GM23338 (cell line): ENCODE data around the gene HDAC1. TPM values are rescaled to one million over a fixed set of nuclear protein-coding genes. Genes with fewer than 3 reads are reported as not detected.
A peak's percentile ranks its signal among the peaks of the same experiment; 100 is the strongest.
"Not testable (repeated sequence)": the region's sequence is repeated elsewhere in the genome, so short reads cannot be mapped to it uniquely, and the experiment has no call there.

Experiments used
- ATAC-seq: fragments of 200-7000 bp; cut with Tn5 transposase; 3 replicates; pipeline ENCODE4 v1.9.1; 2020
- DNase-seq: peaks from one replicate; pipeline ENCODE4 v3.0.0-alpha.2; 2015; ENCODE audit warnings: low spot score
- H2AFZ ChIP-seq: fragments of 200-600 bp; sonication (generic); 2 replicates; pipeline ENCODE4 v1.8.0; 2016; ENCODE audit warnings: antibody characterized with exemption, mild to moderate bottlenecking, moderate library complexity
- H3F3A ChIP-seq: fragments of 200-600 bp; sonication (generic); replicated peaks from 2 replicates; pipeline ENCODE4 v1.8.0; 2017; ENCODE audit warnings: antibody characterized with exemption, mixed run types, low read depth
- H3K27ac ChIP-seq: fragments of 200-600 bp; sonication (generic); 2 replicates; pipeline ENCODE4 v1.6.1; 2016; ENCODE audit warnings: low read depth
- H3K27me3 ChIP-seq: fragments of 200-600 bp; sonication (generic); 2 replicates; pipeline ENCODE4 v1.8.0; 2016; ENCODE audit warnings: mild to moderate bottlenecking, mixed run types, moderate library complexity; ENCODE audit not compliant: insufficient read depth
- H3K36me3 ChIP-seq: fragments of 200-600 bp; sonication (generic); 2 replicates; pipeline ENCODE4 v1.8.0; 2016; ENCODE audit warnings: mild to moderate bottlenecking; ENCODE audit not compliant: insufficient read depth
- H3K4me1 ChIP-seq: fragments of 200-600 bp; sonication (generic); 2 replicates; pipeline ENCODE4 v1.8.0; 2016; ENCODE audit warnings: mild to moderate bottlenecking, moderate library complexity; ENCODE audit not compliant: insufficient read depth
- H3K4me2 ChIP-seq: fragments of 200-600 bp; sonication (generic); 2 replicates; pipeline ENCODE4 v1.7.1; 2017; ENCODE audit warnings: mixed run types
- H3K4me3 ChIP-seq: fragments of 200-600 bp; sonication (generic); 2 replicates; pipeline ENCODE4 v1.6.1; 2016; ENCODE audit warnings: mixed run types
- H3K79me2 ChIP-seq: fragments of 200-600 bp; sonication (generic); replicated peaks from 2 replicates; pipeline ENCODE4 v1.8.0; 2017; ENCODE audit warnings: mild to moderate bottlenecking; ENCODE audit not compliant: insufficient read depth
- H3K9me2 ChIP-seq: fragments of 200-600 bp; sonication (generic); 2 replicates; pipeline ENCODE4 v1.8.0; 2017; ENCODE audit not compliant: insufficient read depth
- H4K20me1 ChIP-seq: fragments of 200-600 bp; sonication (generic); replicated peaks from 2 replicates; pipeline ENCODE4 v1.8.0; 2017; ENCODE audit warnings: mild to moderate bottlenecking; ENCODE audit not compliant: insufficient read depth
- H3K27ac Mint-ChIP-seq: 2 replicates; pipeline ENCODE4 v1.8.0; 2020; ENCODE audit warnings: inconsistent platforms, mild to moderate bottlenecking, moderate library complexity, mixed read lengths
- H3K27me3 Mint-ChIP-seq: 3 replicates; pipeline ENCODE4 v1.8.0; 2022; ENCODE audit warnings: low read depth, mild to moderate bottlenecking, moderate library complexity, mixed read lengths, inconsistent platforms; ENCODE audit not compliant: insufficient read depth, poor library complexity
- H3K36me3 Mint-ChIP-seq: 3 replicates; pipeline ENCODE4 v1.8.0; 2021; ENCODE audit warnings: low read depth, mild to moderate bottlenecking, inconsistent platforms, moderate library complexity, mixed read lengths
- H3K4me1 Mint-ChIP-seq: 3 replicates; pipeline ENCODE4 v1.8.0; 2020; ENCODE audit warnings: mild to moderate bottlenecking, inconsistent platforms, mixed read lengths
- H3K4me3 Mint-ChIP-seq: 3 replicates; pipeline ENCODE4 v1.8.0; 2021; ENCODE audit warnings: moderate library complexity, mild to moderate bottlenecking, inconsistent platforms, mixed read lengths
- H3K9me3 Mint-ChIP-seq: 3 replicates; pipeline ENCODE4 v1.8.0; 2020; ENCODE audit warnings: moderate library complexity, mild to moderate bottlenecking, inconsistent platforms, mixed read lengths
- EZH2phosphoT487 ChIP-seq: fragments of 200-600 bp; sonication (generic); IDR thresholded peaks from one replicate; pipeline ENCODE4 v1.8.1; 2018; ENCODE audit warnings: antibody characterized with exemption; ENCODE audit not compliant: unreplicated experiment
- ZNF114 ChIP-seq: fragments of 250-450 bp; sonication (Bioruptor Pico); IDR thresholded peaks from 2 replicates; pipeline ENCODE4 v1.5.0; 2020; ENCODE audit warnings: mild to moderate bottlenecking, moderate library complexity
- polyA plus RNA-seq: library from polyadenylated mRNA; unstranded; fragments of >200 nt; fragmentation: Nextera tagmentation; extraction: Ambion mirVana; gene quantifications from 2 replicates; pipeline ENCODE4 v1.2.1, GENCODE V29; 2016
- total RNA-seq: library from RNA; depleted of rRNA; stranded (reverse); fragments of >200 nt; shearing (Covaris generic); gene quantifications from 2 replicates; pipeline ENCODE4 v1.2.3, GENCODE V29; 2014
- TF ChIP-seq, protein P1 (sequence below), 2 experiments: fragments of 200-600 bp in 1 of 2; sonication (generic) in 1 of 2; conservative IDR thresholded peaks; 2 replicates each; pipeline versions ENCODE4 v1.5.1 to v1.6.1; 2016 to 2017; ENCODE audit warnings: antibody characterized with exemption in 2 of 2, low read depth in 2 of 2, mild to moderate bottlenecking in 2 of 2, moderate library complexity in 1 of 2
- TF ChIP-seq, protein P2 (sequence below): IDR thresholded peaks from one replicate; pipeline ENCODE4 v1.6.1; 2018; ENCODE audit warnings: antibody characterized with exemption; ENCODE audit not compliant: unreplicated experiment
- TF ChIP-seq, protein P3 (sequence below): IDR thresholded peaks from 2 replicates; pipeline ENCODE4 v1.6.1; 2016; ENCODE audit warnings: antibody characterized with exemption

Gene HDAC1
- total and polyA plus RNA-seq, 2 experiments from 2014 or later: 82.6 to 104 TPM

DNA sequence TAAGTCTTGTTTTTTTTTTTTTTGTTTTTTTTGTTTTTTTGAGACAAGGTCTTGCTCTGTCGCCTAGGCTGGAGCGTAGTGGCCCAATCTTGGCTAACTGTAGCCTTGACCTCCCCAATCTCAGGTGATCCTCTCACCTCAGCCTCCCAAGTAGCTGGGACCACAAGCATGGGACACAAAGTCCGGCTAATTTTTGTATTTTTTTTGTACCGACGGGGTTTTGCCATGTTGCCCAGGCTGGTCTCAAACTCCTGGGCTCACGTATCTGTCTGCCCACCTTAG lies 34.7 kb upstream of the HDAC1 start:
- H3K27me3 ChIP-seq: no peaks in the 10 kb centered on the region
- no peak overlapping the region for H3K27ac ChIP-seq
- no peak overlapping the region for H3K4me2 ChIP-seq
- TF ChIP-seq, protein P1, sequence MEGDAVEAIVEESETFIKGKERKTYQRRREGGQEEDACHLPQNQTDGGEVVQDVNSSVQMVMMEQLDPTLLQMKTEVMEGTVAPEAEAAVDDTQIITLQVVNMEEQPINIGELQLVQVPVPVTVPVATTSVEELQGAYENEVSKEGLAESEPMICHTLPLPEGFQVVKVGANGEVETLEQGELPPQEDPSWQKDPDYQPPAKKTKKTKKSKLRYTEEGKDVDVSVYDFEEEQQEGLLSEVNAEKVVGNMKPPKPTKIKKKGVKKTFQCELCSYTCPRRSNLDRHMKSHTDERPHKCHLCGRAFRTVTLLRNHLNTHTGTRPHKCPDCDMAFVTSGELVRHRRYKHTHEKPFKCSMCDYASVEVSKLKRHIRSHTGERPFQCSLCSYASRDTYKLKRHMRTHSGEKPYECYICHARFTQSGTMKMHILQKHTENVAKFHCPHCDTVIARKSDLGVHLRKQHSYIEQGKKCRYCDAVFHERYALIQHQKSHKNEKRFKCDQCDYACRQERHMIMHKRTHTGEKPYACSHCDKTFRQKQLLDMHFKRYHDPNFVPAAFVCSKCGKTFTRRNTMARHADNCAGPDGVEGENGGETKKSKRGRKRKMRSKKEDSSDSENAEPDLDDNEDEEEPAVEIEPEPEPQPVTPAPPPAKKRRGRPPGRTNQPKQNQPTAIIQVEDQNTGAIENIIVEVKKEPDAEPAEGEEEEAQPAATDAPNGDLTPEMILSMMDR (conservative IDR thresholded peaks at IDR 0.05; ENCODE audit: low read depth in 2 of 2): no peak
- no peak for TF ChIP-seq EZH2phosphoT487
- 0 out of 2 replicates have a peak, but pooled peaks cover 3% of the 10 kb centered on the region for H4K20me1 ChIP-seq
- H3K4me3 ChIP-seq: no peak overlapping the region
- peaks cover 4% of the 10 kb centered on the region; the same call in 2 of the 3 replicates for H3K4me1 Mint-ChIP-seq
- 0 out of 2 replicates have a peak, but pooled peaks cover 2% of the 10 kb centered on the region for H3F3A ChIP-seq
- no peaks in the 10 kb centered on the region for H3K36me3 ChIP-seq
- H3K27me3 Mint-ChIP-seq: peaks cover 3% of the 10 kb centered on the region
- H3K36me3 Mint-ChIP-seq: no peaks in the 10 kb centered on the region
- no peaks in the 10 kb centered on the region for H3K4me1 ChIP-seq
- H3K9me2 ChIP-seq: no peaks in the 10 kb centered on the region
- H3K4me3 Mint-ChIP-seq: no peak overlapping the region
- ATAC-seq (no peak), DNase-seq (no peak)
- H2AFZ ChIP-seq: peak overlapping the region; percentile 66; the same call in 1 of the 2 replicates
- no peak overlapping the region for H3K27ac Mint-ChIP-seq
- no peaks in the 10 kb centered on the region for H3K79me2 ChIP-seq
- no peaks in the 10 kb centered on the region for H3K9me3 Mint-ChIP-seq

DNA sequence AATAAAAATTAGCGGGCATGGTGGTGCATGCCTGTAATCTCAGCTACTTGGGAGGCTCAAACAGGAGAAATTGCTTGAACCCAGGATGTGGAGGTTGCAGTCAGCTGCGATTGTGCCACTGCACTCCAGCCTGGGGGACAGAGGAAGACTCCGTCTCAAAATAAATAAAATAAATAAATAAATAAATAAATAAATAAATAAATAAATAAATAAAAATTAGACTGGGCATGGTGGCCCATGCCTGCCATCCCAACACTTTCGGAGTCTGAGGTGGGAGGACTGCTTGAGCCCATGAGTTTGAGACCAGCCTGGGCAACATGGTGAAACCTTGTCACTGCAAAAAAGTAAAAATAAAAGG lies 28.7 kb upstream of the HDAC1 start:
- not testable (repeated sequence) for H3K36me3 ChIP-seq, H3K4me3 Mint-ChIP-seq, H4K20me1 ChIP-seq, H3K9me2 ChIP-seq, H3K4me1 ChIP-seq, H3K27me3 Mint-ChIP-seq, H3K4me2 ChIP-seq, H3K79me2 ChIP-seq, ATAC-seq, H3F3A ChIP-seq, DNase-seq, H3K27ac Mint-ChIP-seq, H3K9me3 Mint-ChIP-seq, H3K4me3 ChIP-seq, H3K36me3 Mint-ChIP-seq, H3K27me3 ChIP-seq, H3K27ac ChIP-seq
- H3K4me1 Mint-ChIP-seq: peaks cover 13% of the 10 kb centered on the region
- H2AFZ ChIP-seq: peak overlapping the region; percentile 59; the same call in 1 of the 2 replicates

DNA sequence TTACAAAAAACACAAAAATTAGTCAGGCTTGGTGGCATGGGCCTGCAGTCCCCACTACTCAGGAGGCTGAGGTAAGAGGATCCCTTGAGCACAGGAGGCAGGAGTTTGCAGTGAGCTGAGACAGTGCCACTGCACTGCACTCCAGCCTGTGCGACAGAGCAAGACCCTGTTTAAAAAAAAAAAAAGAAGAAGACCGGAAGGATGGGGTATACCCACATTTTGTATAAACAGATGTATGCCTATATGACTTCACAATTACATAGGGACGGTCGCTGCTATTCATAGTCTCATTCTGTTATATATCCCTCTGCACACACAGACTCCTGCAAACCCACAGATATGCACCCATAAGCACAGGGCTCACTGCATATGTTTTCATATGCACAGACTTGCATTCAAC lies 28.1 kb upstream of the HDAC1 start:
- Histone ChIP-seq H3K4me3 (no peak overlapping the region), H3K27ac (no peak overlapping the region), H3K9me2 (no peaks in the 10 kb centered on the region), H4K20me1 (no peaks in the 10 kb centered on the region), H3K36me3 (no peaks in the 10 kb centered on the region), H3F3A (0 out of 2 replicates have a peak, but pooled peaks cover 6% of the 10 kb centered on the region), H2AFZ (peak overlapping the region; percentile 44; the same call in 1 of the 2 replicates), H3K27me3 (no peaks in the 10 kb centered on the region), H3K4me1 (no peaks in the 10 kb centered on the region), H3K4me2 (no peak overlapping the region), H3K79me2 (no peaks in the 10 kb centered on the region)
- H3K4me1 Mint-ChIP-seq: peaks cover 13% of the 10 kb centered on the region
- no peaks in the 10 kb centered on the region for H3K36me3 Mint-ChIP-seq
- DNase-seq (no peak), ATAC-seq (no peak)
- peaks cover 7% of the 10 kb centered on the region for H3K27me3 Mint-ChIP-seq
- H3K9me3 Mint-ChIP-seq: no peaks in the 10 kb centered on the region
- no peak overlapping the region for H3K4me3 Mint-ChIP-seq
- no peak overlapping the region for H3K27ac Mint-ChIP-seq
- TF ChIP-seq, protein P2, sequence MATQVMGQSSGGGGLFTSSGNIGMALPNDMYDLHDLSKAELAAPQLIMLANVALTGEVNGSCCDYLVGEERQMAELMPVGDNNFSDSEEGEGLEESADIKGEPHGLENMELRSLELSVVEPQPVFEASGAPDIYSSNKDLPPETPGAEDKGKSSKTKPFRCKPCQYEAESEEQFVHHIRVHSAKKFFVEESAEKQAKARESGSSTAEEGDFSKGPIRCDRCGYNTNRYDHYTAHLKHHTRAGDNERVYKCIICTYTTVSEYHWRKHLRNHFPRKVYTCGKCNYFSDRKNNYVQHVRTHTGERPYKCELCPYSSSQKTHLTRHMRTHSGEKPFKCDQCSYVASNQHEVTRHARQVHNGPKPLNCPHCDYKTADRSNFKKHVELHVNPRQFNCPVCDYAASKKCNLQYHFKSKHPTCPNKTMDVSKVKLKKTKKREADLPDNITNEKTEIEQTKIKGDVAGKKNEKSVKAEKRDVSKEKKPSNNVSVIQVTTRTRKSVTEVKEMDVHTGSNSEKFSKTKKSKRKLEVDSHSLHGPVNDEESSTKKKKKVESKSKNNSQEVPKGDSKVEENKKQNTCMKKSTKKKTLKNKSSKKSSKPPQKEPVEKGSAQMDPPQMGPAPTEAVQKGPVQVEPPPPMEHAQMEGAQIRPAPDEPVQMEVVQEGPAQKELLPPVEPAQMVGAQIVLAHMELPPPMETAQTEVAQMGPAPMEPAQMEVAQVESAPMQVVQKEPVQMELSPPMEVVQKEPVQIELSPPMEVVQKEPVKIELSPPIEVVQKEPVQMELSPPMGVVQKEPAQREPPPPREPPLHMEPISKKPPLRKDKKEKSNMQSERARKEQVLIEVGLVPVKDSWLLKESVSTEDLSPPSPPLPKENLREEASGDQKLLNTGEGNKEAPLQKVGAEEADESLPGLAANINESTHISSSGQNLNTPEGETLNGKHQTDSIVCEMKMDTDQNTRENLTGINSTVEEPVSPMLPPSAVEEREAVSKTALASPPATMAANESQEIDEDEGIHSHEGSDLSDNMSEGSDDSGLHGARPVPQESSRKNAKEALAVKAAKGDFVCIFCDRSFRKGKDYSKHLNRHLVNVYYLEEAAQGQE: no peak
- TF ChIP-seq ZNF114 (CRISPR knock-in tag): no peak
- TF ChIP-seq, protein P3, sequence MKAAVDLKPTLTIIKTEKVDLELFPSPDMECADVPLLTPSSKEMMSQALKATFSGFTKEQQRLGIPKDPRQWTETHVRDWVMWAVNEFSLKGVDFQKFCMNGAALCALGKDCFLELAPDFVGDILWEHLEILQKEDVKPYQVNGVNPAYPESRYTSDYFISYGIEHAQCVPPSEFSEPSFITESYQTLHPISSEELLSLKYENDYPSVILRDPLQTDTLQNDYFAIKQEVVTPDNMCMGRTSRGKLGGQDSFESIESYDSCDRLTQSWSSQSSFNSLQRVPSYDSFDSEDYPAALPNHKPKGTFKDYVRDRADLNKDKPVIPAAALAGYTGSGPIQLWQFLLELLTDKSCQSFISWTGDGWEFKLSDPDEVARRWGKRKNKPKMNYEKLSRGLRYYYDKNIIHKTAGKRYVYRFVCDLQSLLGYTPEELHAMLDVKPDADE: no peak
